SJSA1 (cell line): Measurements from ENCODE around the gene CYB561. TPM values are rescaled to one million over a fixed set of nuclear protein-coding genes. Genes with fewer than 3 reads are reported as not detected.
"Not testable (repeated sequence)": the region's sequence is repeated elsewhere in the genome, so short reads cannot be mapped to it uniquely, and the experiment has no call there.

ENCODE experiments used
- DNase-seq, 2 experiments: peaks; one replicate each; pipeline ENCODE4 v3.0.0-alpha.2; 2015 to 2020; ENCODE audit warnings: low spot score in 2 of 2, low read depth in 1 of 2
- H3K27ac ChIP-seq: fragments of 250-450 bp; sonication (Bioruptor Pico); 2 replicates; pipeline ENCODE4 v1.5.1; 2020; ENCODE audit warnings: mild to moderate bottlenecking, moderate library complexity
- H3K27me3 ChIP-seq: fragments of 250-450 bp; sonication (Bioruptor Pico); replicated peaks from 2 replicates; pipeline ENCODE4 v1.5.1; 2020; ENCODE audit warnings: mild to moderate bottlenecking, moderate library complexity
- H3K36me3 ChIP-seq: fragments of 250-450 bp; sonication (Bioruptor Pico); 2 replicates; pipeline ENCODE4 v1.5.1; 2020; ENCODE audit warnings: mild to moderate bottlenecking
- H3K4me1 ChIP-seq: fragments of 250-450 bp; sonication (Bioruptor Pico); replicated peaks from 2 replicates; pipeline ENCODE4 v1.6.1; 2021; ENCODE audit warnings: mild to moderate bottlenecking
- H3K4me3 ChIP-seq: fragments of 250-450 bp; sonication (Bioruptor Pico); 2 replicates; pipeline ENCODE4 v1.5.1; 2020; ENCODE audit warnings: mild to moderate bottlenecking
- H3K9me3 ChIP-seq: fragments of 250-450 bp; sonication (Bioruptor Pico); replicated peaks from 2 replicates; pipeline ENCODE4 v1.5.1; 2020; ENCODE audit warnings: mild to moderate bottlenecking
- total RNA-seq: library from RNA; depleted of rRNA; stranded (reverse); fragments of >200 nt; shearing (Covaris generic); gene quantifications from 2 replicates; pipeline ENCODE4 v1.2.3, GENCODE V29; 2014

The CYB561 gene
- total RNA-seq, 1 experiment from 2014 or later, result 8.6 TPM

GRCh38 chr17:63475491-63476412 lies 29.6 kb upstream of the CYB561 start:
- Histone ChIP-seq H3K27me3 (peaks cover 32% of the 10 kb centered on the region), H3K36me3 (no peaks in the 10 kb centered on the region), H3K9me3 (no peaks in the 10 kb centered on the region), H3K4me3 (no peak overlapping the region), H3K27ac (no peak overlapping the region), H3K4me1 (peaks cover 20% of the 10 kb centered on the region)
- DNase-seq, result no peak

GRCh38 chr17:63474586-63475460 lies 28.7 kb upstream of the CYB561 start:
- Histone ChIP-seq H3K36me3 (no peaks in the 10 kb centered on the region), H3K4me1 (peaks cover 20% of the 10 kb centered on the region), H3K4me3 (no peak overlapping the region), H3K27ac (no peak overlapping the region), H3K9me3 (no peaks in the 10 kb centered on the region), H3K27me3 (peaks cover 37% of the 10 kb centered on the region)
- DNase-seq, result no peak

- Histone ChIP-seq H3K9me3 (no peaks in the 10 kb centered on the region), H3K27me3 (peaks cover 37% of the 10 kb centered on the region), H3K4me1 (peaks cover 20% of the 10 kb centered on the region), H3K36me3 (no peaks in the 10 kb centered on the region), H3K27ac (no peak overlapping the region), H3K4me3 (no peak overlapping the region)
- DNase-seq, result no peak
These were observed 28.1 kb upstream of the CYB561 start for GRCh38 chr17:63474174-63474573.

- H3K4me3 ChIP-seq, H3K4me1 ChIP-seq, H3K27ac ChIP-seq, H3K36me3 ChIP-seq, H3K27me3 ChIP-seq, H3K9me3 ChIP-seq, DNase-seq: not testable (repeated sequence)
These were observed 22.0 kb upstream of the CYB561 start for GRCh38 chr17:63468099-63468498.

GRCh38 chr17:63464691-63465236 lies 18.7 kb upstream of the CYB561 start:
- Histone ChIP-seq H3K4me1 (peaks cover 25% of the 10 kb centered on the region), H3K9me3 (no peaks in the 10 kb centered on the region), H3K27me3 (no peaks in the 10 kb centered on the region; the same call in 1 of the 2 replicates), H3K36me3 (no peaks in the 10 kb centered on the region), H3K27ac (no peak overlapping the region), H3K4me3 (no peak overlapping the region)
- no peak for DNase-seq

GRCh38 chr17:63463771-63464170 lies 17.7 kb upstream of the CYB561 start:
- Histone ChIP-seq H3K4me3 (no peak overlapping the region), H3K27ac (no peak overlapping the region), H3K9me3 (no peaks in the 10 kb centered on the region), H3K36me3 (no peaks in the 10 kb centered on the region), H3K4me1 (peaks cover 25% of the 10 kb centered on the region), H3K27me3 (no peaks in the 10 kb centered on the region; the same call in 1 of the 2 replicates)
- DNase-seq, result no peak

GRCh38 chr17:63460018-63460417 lies 13.9 kb upstream of the CYB561 start:
- no peak for DNase-seq
- Histone ChIP-seq H3K4me3 (no peak overlapping the region), H3K36me3 (no peaks in the 10 kb centered on the region), H3K27me3 (no peaks in the 10 kb centered on the region; the same call in 1 of the 2 replicates), H3K9me3 (no peaks in the 10 kb centered on the region), H3K27ac (no peak overlapping the region), H3K4me1 (peaks cover 31% of the 10 kb centered on the region)

- DNase-seq, result no peak
- H3K9me3 ChIP-seq, result no peaks in the 10 kb centered on the region
- H3K27me3 ChIP-seq, result no peaks in the 10 kb centered on the region
- no peak overlapping the region for H3K27ac ChIP-seq
- peaks cover 42% of the 10 kb centered on the region for H3K4me1 ChIP-seq
- no peaks in the 10 kb centered on the region; the same call in 1 of the 2 replicates for H3K36me3 ChIP-seq
- H3K4me3 ChIP-seq, result no peak overlapping the region
These were observed 12.4 kb upstream of the CYB561 start for GRCh38 chr17:63458478-63458877.

GRCh38 chr17:63455417-63455816 lies 9.3 kb upstream of the CYB561 start:
- no peaks in the 10 kb centered on the region; the same call in 1 of the 2 replicates for H3K36me3 ChIP-seq
- H3K27me3 ChIP-seq, result no peaks in the 10 kb centered on the region
- no peak for DNase-seq
- H3K9me3 ChIP-seq, result no peaks in the 10 kb centered on the region
- H3K4me1 ChIP-seq, result peaks cover 23% of the 10 kb centered on the region
- no peak overlapping the region for H3K4me3 ChIP-seq
- no peak overlapping the region for H3K27ac ChIP-seq

GRCh38 chr17:63454915-63455314 lies 8.8 kb upstream of the CYB561 start:
- no peaks in the 10 kb centered on the region; the same call in 1 of the 2 replicates for H3K36me3 ChIP-seq
- no peak overlapping the region for H3K4me3 ChIP-seq
- no peak overlapping the region for H3K27ac ChIP-seq
- H3K9me3 ChIP-seq, result no peaks in the 10 kb centered on the region
- peaks cover 18% of the 10 kb centered on the region for H3K4me1 ChIP-seq
- H3K27me3 ChIP-seq, result no peaks in the 10 kb centered on the region
- DNase-seq, result no peak

- not testable (repeated sequence) for H3K27me3 ChIP-seq, H3K36me3 ChIP-seq, DNase-seq, H3K27ac ChIP-seq, H3K9me3 ChIP-seq, H3K4me3 ChIP-seq
- peaks cover 17% of the 10 kb centered on the region for H3K4me1 ChIP-seq
These were observed 8.3 kb upstream of the CYB561 start for GRCh38 chr17:63454357-63454756.

GRCh38 chr17:63452962-63453551 lies 7.0 kb upstream of the CYB561 start:
- Histone ChIP-seq H3K4me3 (no peak overlapping the region), H3K27me3 (no peaks in the 10 kb centered on the region), H3K9me3 (no peaks in the 10 kb centered on the region), H3K27ac (no peak overlapping the region), H3K36me3 (no peaks in the 10 kb centered on the region; the same call in 1 of the 2 replicates), H3K4me1 (peaks cover 17% of the 10 kb centered on the region)
- no peak for DNase-seq
